NCI-H2227 (cell line): ENCODE data around the gene CELSR3.

ENCODE experiments used
- DNase-seq: peaks from one replicate; lab custom pipeline; 2025; ENCODE audit not compliant: unreplicated experiment; lab: John Stamatoyannopoulos, UW

The CELSR3 gene

GRCh38 chr3:48600711-48601621 is 61.7 kb downstream of the CELSR3 start:
- DNase-seq = no peak

GRCh38 chr3:48599509-48600285 is 63.0 kb downstream of the CELSR3 start:
- no peak for DNase-seq

- DNase-seq = no peak
Measured at GRCh38 chr3:48599077-48599501, 63.6 kb downstream of the CELSR3 start.

GRCh38 chr3:48598323-48599076 is 64.2 kb downstream of the CELSR3 start:
- DNase-seq = no peak

GRCh38 chr3:48597408-48597800 is 65.3 kb downstream of the CELSR3 start:
- DNase-seq = no peak

GRCh38 chr3:48596676-48597407 is 65.8 kb downstream of the CELSR3 start:
- DNase-seq = no peak

- DNase-seq = no peak
Measured at GRCh38 chr3:48596157-48596556, 66.5 kb downstream of the CELSR3 start.

GRCh38 chr3:48595526-48596121 is 67.1 kb downstream of the CELSR3 start:
- DNase-seq = no peak

GRCh38 chr3:48595075-48595525 is 67.6 kb downstream of the CELSR3 start, which contains the start of gene COL7A1:
Gene COL7A1, minus strand, starts transcription at chr3:48595329. Its CDS starts 170 bp downstream, at chr3:48595159.
- no peak for DNase-seq

- no peak for DNase-seq
Measured at GRCh38 chr3:48594417-48595049, 68.2 kb downstream of the CELSR3 start.

GRCh38 chr3:48593337-48593736 is 69.3 kb downstream of the CELSR3 start:
- DNase-seq = no peak

GRCh38 chr3:48592519-48593087 is 70.1 kb downstream of the CELSR3 start:
- no peak for DNase-seq

GRCh38 chr3:48591886-48592518 is 70.7 kb downstream of the CELSR3 start:
- DNase-seq = no peak

- DNase-seq = no peak
Measured at GRCh38 chr3:48591436-48591835, 71.2 kb downstream of the CELSR3 start.

- DNase-seq = no peak
Measured at GRCh38 chr3:48588230-48588629, 74.5 kb downstream of the CELSR3 start.

- no peak for DNase-seq
Measured at GRCh38 chr3:48587686-48588085, 75.0 kb downstream of the CELSR3 start.
